NCI-H2081 treated with DMSO at 0.1 percent for 48 hours (cell line): Measurements from ENCODE around the gene CDH23.

Experiments used
- DNase-seq: peaks from one replicate; lab custom pipeline; 2025; lab: John Stamatoyannopoulos, UW

Gene CDH23

GRCh38 chr10:71537681-71538080 is 141.0 kb downstream of the CDH23 start:
- no peak for DNase-seq

- DNase-seq = no peak
Observed at GRCh38 chr10:71538608-71539260, 142.0 kb downstream of the CDH23 start.

- DNase-seq = no peak
Observed at GRCh38 chr10:71539442-71540118, 142.9 kb downstream of the CDH23 start.

GRCh38 chr10:71542478-71542877 is 145.8 kb downstream of the CDH23 start:
- no peak for DNase-seq

GRCh38 chr10:71543608-71544170 is 147.0 kb downstream of the CDH23 start:
- DNase-seq = no peak

GRCh38 chr10:71545001-71545400 is 148.3 kb downstream of the CDH23 start:
- DNase-seq = no peak

GRCh38 chr10:71546220-71546619 is 149.5 kb downstream of the CDH23 start:
- DNase-seq = no peak

GRCh38 chr10:71547312-71547711 is 150.6 kb downstream of the CDH23 start:
- no peak for DNase-seq

- DNase-seq = no peak
Observed at GRCh38 chr10:71547876-71548846, 151.4 kb downstream of the CDH23 start.

- no peak for DNase-seq
Observed at GRCh38 chr10:71549766-71550533, 153.2 kb downstream of the CDH23 start.

- no peak for DNase-seq
Observed at GRCh38 chr10:71550628-71551027, 153.9 kb downstream of the CDH23 start.

- DNase-seq = no peak
Observed at GRCh38 chr10:71551970-71552369, 155.2 kb downstream of the CDH23 start.

GRCh38 chr10:71553432-71553831 is 156.7 kb downstream of the CDH23 start:
- no peak for DNase-seq

- DNase-seq = no peak
Observed at GRCh38 chr10:71554671-71555070, 158.0 kb downstream of the CDH23 start.

GRCh38 chr10:71555087-71555723 is 158.5 kb downstream of the CDH23 start:
- DNase-seq = no peak

GRCh38 chr10:71555724-71556119 is 159.0 kb downstream of the CDH23 start:
- no peak for DNase-seq

GRCh38 chr10:71558991-71559390 is 162.3 kb downstream of the CDH23 start:
- DNase-seq = no peak

GRCh38 chr10:71561003-71561574 is 164.4 kb downstream of the CDH23 start:
- DNase-seq = no peak

- no peak for DNase-seq
Observed at GRCh38 chr10:71562181-71562580, 165.5 kb downstream of the CDH23 start.

GRCh38 chr10:71562904-71563303 is 166.2 kb downstream of the CDH23 start:
- DNase-seq = no peak
